ENCODE measurements around the gene TAS2R19.

Gene TAS2R19

DNA sequence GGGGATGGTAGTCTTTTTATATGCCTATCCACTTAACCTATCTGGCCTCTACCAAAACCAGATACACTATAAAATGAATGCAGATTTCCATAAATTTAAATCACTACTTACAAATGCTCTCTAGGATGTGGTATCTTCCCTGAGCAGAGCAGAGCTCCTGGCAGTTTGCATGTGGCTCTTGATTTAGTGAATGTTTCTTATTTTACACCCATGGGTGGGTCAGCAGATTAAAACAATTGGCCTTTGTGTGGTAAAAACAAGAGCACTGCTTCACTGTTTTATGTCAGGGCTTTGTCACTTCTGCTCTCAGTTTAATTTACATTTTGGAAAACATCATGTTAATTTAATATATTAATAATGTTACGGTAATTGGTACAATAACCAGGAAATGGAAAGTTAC, 5.5 kb downstream of the TAS2R19 start:
- H3K27ac ChIP-seq = no peak overlapping the region
- TF ChIP-seq ZFX (IDR thresholded peaks at IDR 0.05; ENCODE audit: borderline replicate concordance) = no peak
- TF ChIP-seq, protein P1, sequence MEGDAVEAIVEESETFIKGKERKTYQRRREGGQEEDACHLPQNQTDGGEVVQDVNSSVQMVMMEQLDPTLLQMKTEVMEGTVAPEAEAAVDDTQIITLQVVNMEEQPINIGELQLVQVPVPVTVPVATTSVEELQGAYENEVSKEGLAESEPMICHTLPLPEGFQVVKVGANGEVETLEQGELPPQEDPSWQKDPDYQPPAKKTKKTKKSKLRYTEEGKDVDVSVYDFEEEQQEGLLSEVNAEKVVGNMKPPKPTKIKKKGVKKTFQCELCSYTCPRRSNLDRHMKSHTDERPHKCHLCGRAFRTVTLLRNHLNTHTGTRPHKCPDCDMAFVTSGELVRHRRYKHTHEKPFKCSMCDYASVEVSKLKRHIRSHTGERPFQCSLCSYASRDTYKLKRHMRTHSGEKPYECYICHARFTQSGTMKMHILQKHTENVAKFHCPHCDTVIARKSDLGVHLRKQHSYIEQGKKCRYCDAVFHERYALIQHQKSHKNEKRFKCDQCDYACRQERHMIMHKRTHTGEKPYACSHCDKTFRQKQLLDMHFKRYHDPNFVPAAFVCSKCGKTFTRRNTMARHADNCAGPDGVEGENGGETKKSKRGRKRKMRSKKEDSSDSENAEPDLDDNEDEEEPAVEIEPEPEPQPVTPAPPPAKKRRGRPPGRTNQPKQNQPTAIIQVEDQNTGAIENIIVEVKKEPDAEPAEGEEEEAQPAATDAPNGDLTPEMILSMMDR (IDR thresholded peaks at IDR 0.05) = no peak

DNA sequence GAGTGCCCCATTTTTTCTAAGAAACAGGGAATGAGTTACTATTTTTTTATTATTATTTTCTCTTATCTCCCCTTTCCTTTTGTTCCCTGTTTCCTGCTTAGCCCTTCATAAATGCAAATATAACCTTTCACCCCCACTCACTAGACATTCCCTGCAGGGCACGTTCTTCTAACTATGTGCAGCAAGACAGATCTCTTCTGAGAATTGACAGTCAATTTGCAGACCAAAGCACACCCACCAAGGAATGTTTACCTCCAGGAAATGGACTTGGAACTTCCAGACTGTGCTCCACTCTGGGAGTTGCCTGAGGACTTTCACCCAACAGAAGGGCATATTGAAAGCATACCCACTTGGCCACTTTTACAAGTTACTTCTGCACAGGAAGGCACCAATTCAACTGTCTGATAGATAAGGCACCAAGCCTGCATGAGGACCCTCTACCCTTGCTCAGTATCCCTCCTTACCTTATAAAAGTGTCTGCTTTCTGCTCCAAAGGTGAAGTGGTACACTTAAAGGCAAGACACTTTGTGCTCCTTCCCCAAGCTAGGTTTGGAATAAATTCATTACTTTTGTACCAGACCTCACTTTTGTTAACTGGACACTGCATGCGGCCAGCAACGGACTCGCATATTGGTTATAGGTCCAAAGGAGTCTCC, 6.5 kb downstream of the TAS2R19 start:
- no peak overlapping the region for H3K27ac ChIP-seq
- TF ChIP-seq, protein P1 (IDR thresholded peaks at IDR 0.05) = no peak
- TF ChIP-seq ZFX (IDR thresholded peaks at IDR 0.05; ENCODE audit: borderline replicate concordance) = no peak

DNA sequence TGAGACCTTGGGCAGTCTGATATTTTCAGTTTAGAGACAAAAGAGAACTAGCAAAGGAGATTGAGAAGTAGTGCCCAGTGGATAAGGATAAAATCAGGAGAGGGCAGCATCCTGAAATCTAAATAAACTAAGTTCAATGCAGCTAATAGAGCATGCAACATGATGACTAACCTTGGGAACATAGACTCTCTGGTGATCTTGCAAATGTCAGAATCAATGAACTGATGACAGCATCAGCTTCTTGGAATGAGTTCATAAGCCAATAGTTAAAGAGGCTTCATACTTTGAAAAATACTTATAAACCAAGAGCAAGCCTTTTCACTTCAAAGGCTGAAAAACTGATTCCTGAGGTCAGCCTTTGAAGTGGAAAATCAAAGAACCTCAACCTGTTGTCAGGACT, 8.2 kb downstream of the TAS2R19 start:
- TF ChIP-seq, protein P1 (IDR thresholded peaks at IDR 0.05) = no peak
- TF ChIP-seq ZFX (IDR thresholded peaks at IDR 0.05; ENCODE audit: borderline replicate concordance) = no peak
- no peak overlapping the region for H3K27ac ChIP-seq

DNA sequence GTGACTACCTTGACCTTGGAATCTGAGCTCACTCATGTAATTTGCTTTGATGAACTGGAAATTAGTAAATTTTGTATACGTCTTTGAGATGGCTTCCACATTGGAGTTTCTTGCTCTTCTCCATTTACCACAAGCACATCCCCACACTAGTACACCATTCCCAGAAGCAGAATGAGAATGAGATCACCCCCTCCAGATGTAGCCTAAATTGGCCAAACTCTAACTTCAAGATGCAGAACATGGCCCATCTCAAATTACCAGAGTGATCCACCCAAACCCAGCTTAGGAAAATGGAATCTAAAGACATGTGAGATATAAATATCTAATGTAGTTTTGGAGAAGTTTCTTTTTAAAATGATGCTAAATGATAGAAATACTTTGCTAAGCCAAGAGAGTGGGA, 14.8 kb downstream of the TAS2R19 start:
- no peak overlapping the region for H3K27ac ChIP-seq
- TF ChIP-seq, protein P1 (IDR thresholded peaks at IDR 0.05) = no peak
- TF ChIP-seq ZFX (IDR thresholded peaks at IDR 0.05; ENCODE audit: borderline replicate concordance) = no peak

DNA sequence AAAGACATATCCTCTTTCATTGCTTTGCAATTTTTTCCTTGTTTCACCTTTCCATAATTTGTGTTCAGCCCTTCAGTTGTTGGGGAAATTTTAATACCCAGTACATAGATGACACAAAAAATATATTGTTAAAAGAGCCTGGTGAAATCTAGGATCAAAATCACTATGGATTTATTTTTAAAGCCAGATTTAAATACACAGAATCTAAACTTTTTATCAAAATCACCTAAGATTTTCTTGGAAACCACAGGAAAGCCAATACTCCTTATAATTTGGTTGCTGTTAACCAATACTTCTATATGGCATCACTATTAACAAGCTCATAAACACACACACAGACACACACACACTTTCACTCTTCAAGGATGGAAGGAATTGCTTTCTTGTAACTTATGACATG, 24.2 kb downstream of the TAS2R19 start, which contains the start of gene TAS2R20:
Gene TAS2R20 (minus strand): TSS at position 101 of the 400 bp plus-strand sequence. CDS start 429 bp downstream, outside the sequence.
- H3K27ac ChIP-seq = no peak within 1 kb of the TSS
- TF ChIP-seq, protein P1 (IDR thresholded peaks at IDR 0.05) = no peak
- no peak for TF ChIP-seq ZFX (IDR thresholded peaks at IDR 0.05; ENCODE audit: borderline replicate concordance)

DNA sequence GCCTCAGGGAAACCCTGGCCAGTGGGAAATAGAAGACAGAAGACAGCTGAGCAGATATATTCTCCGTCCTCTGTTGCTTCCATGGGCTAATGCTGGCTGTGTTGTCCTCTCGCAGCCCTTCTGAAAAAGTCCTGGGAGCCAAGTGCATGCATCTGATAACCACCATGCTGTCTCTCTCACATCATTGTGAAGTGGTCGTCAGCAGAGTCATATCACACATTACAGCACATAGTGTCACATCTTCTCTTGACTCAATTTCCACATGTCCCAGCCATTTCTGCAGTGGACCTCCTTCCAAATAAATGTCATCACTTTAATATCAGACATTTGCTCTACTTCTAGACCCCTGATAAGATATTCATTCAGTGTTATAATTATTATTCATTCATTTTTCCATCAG, 28.1 kb downstream of the TAS2R19 start:
- TF ChIP-seq, protein P1 (IDR thresholded peaks at IDR 0.05) = no peak
- no peak for TF ChIP-seq ZFX (IDR thresholded peaks at IDR 0.05; ENCODE audit: borderline replicate concordance)
- no peak overlapping the region for H3K27ac ChIP-seq

DNA sequence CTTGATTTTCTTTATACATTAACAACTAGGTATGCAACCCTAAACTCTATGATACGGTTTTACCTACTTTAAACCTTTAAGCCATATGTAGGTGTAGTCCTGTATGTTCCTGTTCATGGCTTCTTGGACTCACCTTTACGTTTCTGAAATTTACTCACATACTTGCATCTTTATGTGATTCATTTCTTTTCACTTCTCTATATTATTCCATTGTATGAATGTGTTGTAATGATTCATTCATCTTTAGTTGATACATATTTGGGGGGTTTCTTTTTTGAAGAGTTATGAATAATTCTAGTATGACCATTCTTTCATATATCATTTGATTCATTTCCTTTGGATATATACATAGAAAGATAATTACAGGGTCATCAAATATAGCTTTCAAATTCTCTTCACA, 33.3 kb downstream of the TAS2R19 start:
- no peak overlapping the region for H3K27ac ChIP-seq
- TF ChIP-seq ZFX (IDR thresholded peaks at IDR 0.05; ENCODE audit: borderline replicate concordance) = no peak
- TF ChIP-seq, protein P1 (IDR thresholded peaks at IDR 0.05) = no peak

Measured in 22Rv1 (cell line).